ENCODE results near the gene CORO7. TPM values are rescaled to one million over a fixed set of nuclear protein-coding genes. Genes with fewer than 3 reads are reported as not detected.

CORO7 gene
- total and polyA plus RNA-seq, 2 donors (not counting 1 experiment from before 2014, with no cell fraction given): 117 to 230 TPM

DNA sequence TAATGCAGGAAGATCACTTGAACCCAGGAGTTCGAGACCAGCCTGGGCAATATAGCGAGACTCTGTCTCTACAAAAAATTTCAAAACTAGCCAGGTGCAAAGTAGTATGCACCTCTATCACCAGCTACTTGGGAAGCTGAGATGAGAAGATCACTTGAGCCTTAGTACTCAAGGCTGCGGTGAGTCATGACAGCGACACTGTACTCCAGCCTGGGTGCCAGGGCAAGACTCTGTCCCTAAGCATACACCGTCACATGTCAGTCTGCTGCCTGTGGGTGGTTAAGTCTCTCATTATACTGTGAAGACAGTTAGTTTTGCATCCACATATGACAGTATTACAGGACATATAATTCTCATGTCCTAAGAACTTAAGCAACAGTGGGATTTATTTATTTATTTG is 36.3 kb upstream of the CORO7 start:
- Histone ChIP-seq H3K36me3 (replicated peaks in 1 of 2; ENCODE audit: control extremely low read depth in 1 of 2, control insufficient read depth in 1 of 2, extremely low read depth in 1 of 2, insufficient read depth in 2 of 2, low read length in 1 of 2) (peaks cover 2 to 79% of the 10 kb centered on the region in 2 experiments), H3K4me3 (ENCODE audit: control extremely low read depth in 1 of 5, extremely low read depth in 1 of 5, insufficient read depth in 1 of 5, low read depth in 2 of 5, low read length in 4 of 5) (no peak overlapping the region), H3K9me3 (ENCODE audit: control extremely low read depth in 1 of 3, control insufficient read depth in 2 of 3, insufficient read depth in 1 of 3, low read length in 2 of 3) (no peaks in the 10 kb centered on the region), H3K79me2 (ENCODE audit: control insufficient read depth, insufficient read depth, low read length) (peaks cover 8% of the 10 kb centered on the region), H3K27ac (ENCODE audit: low read length in 2 of 2) (no peak overlapping the region), H3K4me1 (ENCODE audit: control insufficient read depth in 2 of 2, insufficient read depth in 2 of 2, low read length in 2 of 2) (no peaks in the 10 kb centered on the region), H3K9ac (ENCODE audit: low read length) (no peak overlapping the region), H3K27me3 (replicated peaks in 1 of 4; ENCODE audit: control extremely low read depth in 1 of 4, control insufficient read depth in 3 of 4, insufficient read depth in 4 of 4, low read length in 3 of 4) (no peaks in the 10 kb centered on the region), H2AFZ (ENCODE audit: insufficient read depth, low read depth, low read length, poor library complexity, severe bottlenecking) (no peak overlapping the region), H4K20me1 (ENCODE audit: control insufficient read depth, insufficient read depth, low read length, poor library complexity, severe bottlenecking) (no peaks in the 10 kb centered on the region), H3K4me2 (replicated peaks; ENCODE audit: low read depth, low read length, poor library complexity, severe bottlenecking) (no peak overlapping the region)
- CTCF ChIA-PET: no interaction called here
- H3K27ac Mint-ChIP-seq: no peak overlapping the region
- POLR2A ChIA-PET: no interaction called here
- H3K27me3 Mint-ChIP-seq: no peaks in the 10 kb centered on the region
- H3K4me3 Mint-ChIP-seq: no peak overlapping the region
- 100% methylated on average over 4 of the region's 5 CpGs for WGBS (ENCODE audit: insufficient coverage)
- no peak for TF ChIP-seq EZH2 (IDR thresholded peaks at IDR 0.05; ENCODE audit: borderline replicate concordance, insufficient read depth, low read depth, low read length, poor library complexity, severe bottlenecking)
- TF ChIP-seq CTCF (IDR thresholded peaks at IDR 0.05): no peak
- no peak for ATAC-seq (ENCODE audit: low read depth)
- no peaks in the 10 kb centered on the region for H3K4me1 Mint-ChIP-seq
- H3K9me3 Mint-ChIP-seq (ENCODE audit: insufficient read depth): no peaks in the 10 kb centered on the region
- intact Hi-C loops (cut with micrococcal nuclease): no loop called here
- DNase-seq: no peak

- ChIA-PET POLR2A (no interaction called here), CTCF (interaction anchor here (0.6 to 0.7 kb wide), 2 partner anchors 21 to 98 kb away, joined by 3 read pairs; no protein-coding TSS in a partner anchor)
- no peak overlapping the region for H3K27ac ChIP-seq (ENCODE audit: low read length in 2 of 2)
- DNase-seq (no peak), ATAC-seq (ENCODE audit: low read depth) (no peak)
- H3K9ac ChIP-seq (ENCODE audit: low read length): no peak overlapping the region
- H3K4me1 Mint-ChIP-seq: no peaks in the 10 kb centered on the region
- H3K36me3 ChIP-seq (replicated peaks in 1 of 2; ENCODE audit: control extremely low read depth in 1 of 2, control insufficient read depth in 1 of 2, extremely low read depth in 1 of 2, insufficient read depth in 2 of 2, low read length in 1 of 2): peaks cover 2 to 80% of the 10 kb centered on the region in 2 experiments
- 97% methylated on average over 12 of the region's 14 CpGs for WGBS (ENCODE audit: insufficient coverage)
- no peak overlapping the region for H2AFZ ChIP-seq (ENCODE audit: insufficient read depth, low read depth, low read length, poor library complexity, severe bottlenecking)
- no peak overlapping the region for H3K27ac Mint-ChIP-seq
- no peaks in the 10 kb centered on the region for H3K9me3 Mint-ChIP-seq (ENCODE audit: insufficient read depth)
- TF ChIP-seq EZH2 (IDR thresholded peaks at IDR 0.05; ENCODE audit: borderline replicate concordance, insufficient read depth, low read depth, low read length, poor library complexity, severe bottlenecking) (no peak), CTCF (IDR thresholded peaks at IDR 0.05) (no peak)
- H3K4me1 ChIP-seq (ENCODE audit: control insufficient read depth in 2 of 2, insufficient read depth in 2 of 2, low read length in 2 of 2): no peaks in the 10 kb centered on the region
- no peaks in the 10 kb centered on the region for H4K20me1 ChIP-seq (ENCODE audit: control insufficient read depth, insufficient read depth, low read length, poor library complexity, severe bottlenecking)
- no peak overlapping the region for H3K4me2 ChIP-seq (replicated peaks; ENCODE audit: low read depth, low read length, poor library complexity, severe bottlenecking)
- H3K4me3 ChIP-seq (ENCODE audit: control extremely low read depth in 1 of 5, extremely low read depth in 1 of 5, insufficient read depth in 1 of 5, low read depth in 2 of 5, low read length in 4 of 5): no peak overlapping the region
- H3K27me3 Mint-ChIP-seq: no peaks in the 10 kb centered on the region
- no peaks in the 10 kb centered on the region for H3K27me3 ChIP-seq (replicated peaks in 1 of 4; ENCODE audit: control extremely low read depth in 1 of 4, control insufficient read depth in 3 of 4, insufficient read depth in 4 of 4, low read length in 3 of 4)
- no peak overlapping the region for H3K4me3 Mint-ChIP-seq
- H3K79me2 ChIP-seq (ENCODE audit: control insufficient read depth, insufficient read depth, low read length): peaks cover 13% of the 10 kb centered on the region
- intact Hi-C loops (cut with micrococcal nuclease): no loop called here
- H3K9me3 ChIP-seq (ENCODE audit: control extremely low read depth in 1 of 3, control insufficient read depth in 2 of 3, insufficient read depth in 1 of 3, low read length in 2 of 3): no peaks in the 10 kb centered on the region
Observed at GRCh38 chr16:4450931-4451519, 34.6 kb upstream of the CORO7 start.
